ENCODE measurements around the gene MAP2K6.
"Not testable (repeated sequence)": the region's sequence is repeated elsewhere in the genome, so short reads cannot be mapped to it uniquely, and the experiment has no call there.

Gene MAP2K6

DNA sequence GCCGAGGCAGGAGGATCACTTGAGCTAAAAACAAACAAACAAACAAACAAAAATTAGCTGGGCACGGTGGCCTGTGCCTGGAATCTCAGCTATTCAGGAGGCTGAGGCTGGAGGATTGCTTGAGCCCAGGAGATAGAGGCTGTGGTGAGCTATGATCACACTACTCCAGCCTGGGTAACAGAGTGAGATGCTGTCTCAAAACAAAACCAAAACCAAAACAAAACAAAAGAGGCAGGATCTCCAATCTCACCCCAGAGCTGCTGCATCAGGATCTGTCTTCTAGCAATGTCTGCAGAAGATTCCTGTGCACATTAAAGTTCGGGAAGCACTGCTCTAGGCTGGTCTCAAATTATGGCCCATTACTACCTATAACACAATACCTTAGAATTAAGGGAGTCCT is 43.1 kb downstream of the MAP2K6 start:
- no peak for DNase-seq (ENCODE audit: low spot score)

DNA sequence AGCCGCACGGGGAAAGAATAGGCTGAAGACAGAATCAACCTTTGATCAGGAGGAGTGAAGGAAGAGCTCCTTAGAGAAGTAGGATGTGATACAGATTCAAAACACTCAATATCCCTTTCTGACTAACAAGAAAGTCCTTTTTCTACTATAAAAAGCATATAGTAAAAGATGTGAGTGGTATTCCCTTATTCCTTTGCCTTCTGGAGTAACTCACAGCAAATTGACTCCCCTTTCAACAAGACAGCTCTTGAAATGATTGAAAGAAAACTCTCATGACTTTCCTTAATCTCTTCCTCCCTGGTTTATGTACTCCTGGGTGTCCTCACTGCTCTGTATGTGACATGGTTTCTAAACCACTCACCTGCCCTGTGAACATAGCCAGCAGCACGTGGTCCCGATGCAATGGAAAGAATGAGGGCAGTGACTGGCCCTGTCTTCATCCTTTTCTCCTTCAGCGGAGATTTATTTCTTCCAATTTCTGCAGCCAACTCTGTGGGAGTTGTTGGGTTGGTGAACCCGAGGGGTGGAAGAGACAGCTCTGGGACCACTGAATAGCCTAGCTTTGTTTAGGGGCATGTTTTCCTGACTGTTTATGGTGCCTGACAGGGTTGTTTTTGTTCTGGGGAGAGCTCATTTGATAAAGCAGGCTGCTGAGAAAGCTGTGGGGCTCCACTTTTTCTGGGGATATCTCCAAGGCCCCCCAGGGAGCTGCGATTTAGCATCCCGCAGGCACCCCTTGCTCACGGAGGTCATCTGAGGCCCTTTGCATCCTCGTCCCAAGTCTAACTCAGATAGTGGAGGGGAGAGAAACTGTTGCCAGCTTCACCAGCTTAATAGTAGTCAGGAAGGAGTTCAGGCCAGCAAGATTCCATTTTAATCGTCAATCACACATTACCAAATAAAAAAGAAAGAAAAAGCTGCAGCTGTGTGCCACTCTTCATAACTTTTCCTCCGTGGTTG is 46.7 kb downstream of the MAP2K6 start:
- no peak for DNase-seq (ENCODE audit: low spot score)

DNA sequence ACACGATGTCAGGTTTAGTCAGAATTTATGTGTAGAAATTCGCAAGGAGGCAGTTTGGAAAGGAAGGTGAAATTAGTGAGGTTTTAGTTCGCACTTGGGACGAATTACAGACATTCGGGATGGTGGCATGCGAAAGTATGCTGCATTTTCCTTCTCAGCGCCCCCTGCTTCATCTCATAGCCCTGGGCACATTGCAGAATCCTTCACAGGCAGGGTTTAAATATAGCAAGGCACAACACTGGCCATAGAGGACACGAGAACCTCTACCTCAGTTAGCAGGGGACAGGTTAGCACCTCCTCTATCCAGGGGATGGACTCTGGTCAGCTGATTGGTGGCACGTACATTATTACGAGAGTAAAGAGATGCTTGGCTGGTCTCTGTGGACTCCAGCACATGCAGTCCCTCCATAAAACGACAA is 47.5 kb downstream of the MAP2K6 start:
- no peak for DNase-seq (ENCODE audit: low spot score)

DNA sequence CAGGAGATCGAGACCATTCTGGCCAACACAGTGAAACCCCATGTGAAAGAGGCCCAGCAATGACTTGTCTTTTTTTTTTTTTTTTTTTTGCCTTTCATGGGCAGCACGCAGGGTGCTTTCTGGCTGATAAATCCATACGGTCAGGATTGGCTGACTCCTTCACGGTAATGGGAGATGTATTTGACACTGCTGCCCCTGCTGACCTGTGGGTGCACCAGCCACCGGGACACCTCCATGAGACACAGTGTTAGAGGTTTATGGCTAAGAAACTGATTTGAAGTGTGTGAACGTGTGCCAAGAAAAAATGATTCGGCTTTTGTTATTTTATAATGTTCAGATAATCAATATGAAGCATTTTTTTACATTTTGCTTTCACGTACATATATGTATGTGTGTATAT is 48.4 kb downstream of the MAP2K6 start:
- no peak for DNase-seq (ENCODE audit: low spot score)

DNA sequence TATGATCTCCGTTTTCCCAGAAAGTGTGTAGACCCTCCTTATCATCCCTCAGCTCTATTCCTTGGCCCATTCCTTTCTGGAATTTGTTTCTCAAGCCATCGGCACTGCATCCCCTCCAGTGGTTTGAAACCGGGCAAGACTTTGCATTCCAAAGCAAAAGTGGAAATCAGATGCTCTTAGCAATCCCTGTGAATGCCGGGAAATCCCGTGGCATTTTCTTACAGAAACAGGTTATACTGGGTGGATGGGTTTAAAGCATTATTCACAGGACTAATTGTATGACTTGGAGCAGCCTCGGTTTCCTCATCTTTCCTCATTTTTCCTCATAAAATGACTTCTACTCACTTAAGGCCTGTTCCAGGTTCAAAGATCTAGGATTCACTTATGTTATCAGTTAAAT is 52.0 kb downstream of the MAP2K6 start:
- DNase-seq (ENCODE audit: low spot score): no peak

DNA sequence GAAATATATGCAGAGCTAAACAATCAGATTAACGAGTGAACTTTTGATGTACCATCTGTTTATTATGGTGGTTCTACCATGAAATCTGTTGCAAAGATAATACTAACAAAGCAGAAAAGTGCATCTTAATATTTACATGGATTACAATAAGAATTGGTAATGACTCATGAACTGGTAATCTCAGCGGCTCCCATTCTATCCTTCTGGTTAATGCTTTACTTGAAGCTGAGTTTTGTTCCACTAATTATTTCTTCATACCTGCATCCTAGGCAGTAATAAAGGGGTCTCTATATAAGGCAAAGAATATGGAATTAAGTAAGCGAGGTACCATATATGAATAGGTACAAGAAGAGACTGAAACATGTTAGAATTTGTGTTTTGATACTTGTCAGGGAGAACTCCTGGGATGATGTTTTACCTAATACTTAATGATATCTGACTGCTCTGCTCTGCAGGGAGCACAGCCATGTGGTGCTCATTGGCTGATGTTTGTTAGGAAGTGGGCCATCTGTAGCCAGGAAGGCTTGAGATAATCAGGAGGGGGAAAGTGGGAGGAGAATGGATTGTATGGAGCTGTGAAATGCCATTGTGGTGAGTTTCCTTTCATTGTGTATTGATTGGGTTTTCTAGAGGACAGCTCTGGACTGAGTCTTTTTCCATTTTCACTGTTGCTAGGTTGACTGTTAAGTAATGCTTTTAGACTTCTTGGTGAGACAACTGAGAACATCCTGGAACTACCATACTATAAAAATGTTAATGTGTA is 52.6 kb downstream of the MAP2K6 start:
- DNase-seq (ENCODE audit: low spot score): peak; percentile 67

DNA sequence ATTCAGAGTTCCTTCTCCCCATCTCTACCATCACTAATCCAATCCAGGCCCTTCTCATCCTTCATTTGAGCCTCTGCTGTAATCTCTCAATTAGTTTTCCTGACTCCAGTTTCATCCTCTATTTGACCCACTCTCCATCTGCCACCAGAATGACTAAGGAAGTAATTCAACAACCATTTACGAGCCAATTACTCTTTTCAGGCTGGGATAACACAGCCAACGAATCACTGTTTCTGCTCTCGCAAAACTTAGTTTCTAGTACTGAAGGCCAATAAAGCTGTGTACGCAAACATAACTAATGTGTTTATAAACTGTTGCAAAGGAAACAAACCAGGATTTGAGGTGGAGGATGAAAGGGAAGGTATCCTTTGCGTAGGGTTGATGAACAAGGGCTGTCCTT is 53.7 kb downstream of the MAP2K6 start:
- no peak for DNase-seq (ENCODE audit: low spot score)

DNA sequence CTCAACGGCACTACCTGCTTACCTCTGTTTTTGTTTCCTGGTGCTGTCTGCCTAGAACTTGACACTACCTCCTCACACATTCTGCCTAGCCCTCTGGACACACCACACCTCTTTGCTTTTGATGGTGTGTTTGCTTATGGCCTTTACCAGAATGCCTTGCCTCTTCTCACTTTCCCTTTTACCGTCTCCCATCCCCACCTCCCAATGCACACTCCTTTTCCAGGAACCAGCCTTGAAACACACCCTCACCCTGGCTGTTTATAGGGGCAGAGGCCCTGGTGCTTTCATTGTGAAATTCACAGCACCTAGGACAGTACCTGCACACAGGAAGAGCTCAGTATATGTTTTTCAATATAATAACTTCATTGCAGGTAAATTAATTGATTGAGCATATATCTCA is 56.2 kb downstream of the MAP2K6 start:
- no peak for DNase-seq (ENCODE audit: low spot score)

DNA sequence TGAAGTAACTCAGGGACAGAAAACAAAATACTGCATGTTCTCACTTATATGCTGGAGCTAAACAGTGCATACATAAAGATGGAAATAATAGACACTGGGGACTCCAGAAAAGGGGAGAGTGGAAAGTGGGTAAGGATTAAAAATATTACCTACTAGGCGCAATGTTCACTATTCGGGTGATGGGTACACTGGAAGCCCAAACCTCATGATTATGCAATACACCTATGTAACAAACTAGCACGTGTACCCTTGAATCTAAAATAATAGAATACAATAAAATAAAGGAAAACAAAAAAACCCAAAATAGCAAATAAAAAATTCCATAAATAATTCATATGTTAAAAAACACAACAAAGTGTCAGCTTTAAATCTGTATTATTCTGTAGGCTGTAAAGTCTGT is 56.9 kb downstream of the MAP2K6 start:
- DNase-seq (ENCODE audit: low spot score): no peak

DNA sequence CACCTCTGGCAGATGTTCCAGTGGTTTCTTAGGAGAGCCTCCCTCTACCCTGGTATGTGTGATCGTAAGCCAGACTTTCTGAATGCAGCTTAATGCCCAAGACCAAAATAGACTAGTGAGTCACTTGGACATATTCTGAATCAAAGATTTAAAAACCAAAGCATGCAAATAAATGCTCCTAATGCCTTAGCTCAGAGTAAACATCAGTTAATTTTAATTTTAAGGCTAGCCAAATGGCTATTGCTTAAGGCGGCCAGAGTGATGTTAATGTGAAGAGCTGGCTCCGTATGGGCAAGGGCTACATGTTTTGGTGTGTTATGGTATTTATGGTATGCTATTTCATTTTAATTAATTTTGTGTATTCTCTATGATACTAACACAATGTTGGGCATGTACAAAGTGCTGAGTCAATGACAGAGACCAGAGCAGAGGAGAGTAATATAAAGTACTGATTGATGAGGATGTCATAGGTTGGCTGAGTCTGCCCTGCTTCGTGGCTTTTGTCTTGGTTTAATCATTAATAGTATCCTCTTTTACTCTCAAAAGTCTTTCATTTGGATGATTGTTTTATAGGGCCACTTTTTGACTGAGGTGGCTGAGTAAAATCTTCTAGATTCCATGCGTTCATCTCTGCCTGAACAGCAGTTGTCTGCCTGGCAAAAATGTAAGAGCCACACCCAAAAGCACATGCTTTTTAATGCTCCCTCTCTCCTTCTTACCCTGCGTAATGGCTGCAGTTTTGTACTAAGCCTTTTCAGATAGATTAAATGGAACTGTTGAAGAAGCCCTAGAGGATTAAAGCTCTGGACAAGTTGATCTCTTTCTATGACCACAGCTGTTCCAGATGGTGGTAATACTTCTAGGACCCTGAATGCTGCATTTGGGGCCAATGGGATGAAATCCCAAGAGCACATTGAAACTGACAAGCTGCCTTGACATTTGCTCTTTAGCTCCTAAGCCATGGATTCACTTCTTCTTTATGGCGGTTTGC is 59.6 kb downstream of the MAP2K6 start:
- DNase-seq (ENCODE audit: low spot score): peak; percentile 60

DNA sequence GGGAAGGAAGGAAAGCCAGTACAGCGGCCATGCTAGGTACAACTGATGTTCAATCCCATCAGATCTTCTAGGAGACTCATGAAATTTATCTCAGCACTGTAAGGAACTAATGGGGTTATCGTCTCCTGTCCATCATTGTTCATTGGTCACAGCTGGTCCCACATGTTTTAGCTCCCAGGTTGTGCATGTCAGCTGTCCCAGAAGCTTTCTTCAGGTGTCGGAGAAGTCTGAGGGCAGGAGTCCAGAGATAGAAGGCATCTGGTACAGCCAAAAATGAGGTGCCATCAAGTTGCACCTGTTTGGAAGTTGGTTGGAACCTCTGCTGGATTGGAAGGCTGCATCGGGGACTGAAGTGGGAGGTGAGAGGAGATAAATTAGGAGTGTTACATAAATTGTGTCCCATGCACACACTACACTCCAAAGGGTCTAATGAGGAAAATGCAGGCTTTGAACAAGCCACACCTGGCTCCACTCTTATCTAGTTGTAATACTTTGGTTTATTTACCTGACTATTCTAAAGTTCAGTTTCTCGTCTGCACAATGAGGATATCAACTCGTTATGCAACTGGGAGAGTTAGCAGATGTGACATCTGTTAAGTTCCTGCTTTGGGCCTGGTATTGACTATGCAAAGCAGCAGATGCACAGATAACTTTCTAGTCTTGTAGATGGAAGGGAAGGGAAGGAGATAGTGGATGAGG is 62.9 kb downstream of the MAP2K6 start:
- DNase-seq (ENCODE audit: low spot score): no peak

DNA sequence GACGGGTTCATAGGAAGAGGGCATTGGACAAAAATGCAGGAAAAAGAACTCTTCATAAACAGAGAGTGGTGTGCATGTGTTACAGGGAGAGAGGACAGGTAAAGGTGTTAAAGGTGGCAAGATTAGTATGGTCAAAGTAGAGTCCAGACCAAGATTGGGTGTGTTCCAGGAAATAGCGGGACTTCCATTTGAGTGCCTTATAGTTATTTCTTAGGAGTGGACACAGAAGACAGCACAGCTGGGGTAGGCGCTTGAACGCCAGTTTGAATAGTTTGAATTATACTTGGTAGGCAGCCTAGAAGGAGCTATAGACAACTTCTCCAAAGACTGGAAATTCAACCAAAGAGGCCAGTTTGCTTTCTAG is 63.4 kb downstream of the MAP2K6 start:
- DNase-seq (ENCODE audit: low spot score): no peak

DNA sequence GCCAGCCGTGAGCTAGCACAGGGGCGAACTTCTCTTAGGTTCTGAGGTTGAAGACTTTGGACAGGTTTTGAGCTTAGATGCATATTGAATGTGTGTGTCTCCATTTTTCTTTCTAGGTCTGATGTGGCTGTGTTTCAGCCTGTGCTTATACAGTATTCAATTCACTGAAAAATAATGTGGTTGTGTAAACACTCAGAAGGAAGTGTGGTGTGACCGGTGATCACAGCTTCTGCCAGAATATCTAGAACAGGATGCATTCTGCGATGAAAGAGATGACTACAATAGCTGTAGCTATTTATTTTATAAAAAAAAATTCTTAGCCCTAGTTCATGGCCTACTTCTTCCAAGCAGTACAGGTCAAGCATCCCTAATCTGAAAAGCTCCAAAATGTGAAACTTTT is 64.4 kb downstream of the MAP2K6 start:
- no peak for DNase-seq (ENCODE audit: low spot score)

DNA sequence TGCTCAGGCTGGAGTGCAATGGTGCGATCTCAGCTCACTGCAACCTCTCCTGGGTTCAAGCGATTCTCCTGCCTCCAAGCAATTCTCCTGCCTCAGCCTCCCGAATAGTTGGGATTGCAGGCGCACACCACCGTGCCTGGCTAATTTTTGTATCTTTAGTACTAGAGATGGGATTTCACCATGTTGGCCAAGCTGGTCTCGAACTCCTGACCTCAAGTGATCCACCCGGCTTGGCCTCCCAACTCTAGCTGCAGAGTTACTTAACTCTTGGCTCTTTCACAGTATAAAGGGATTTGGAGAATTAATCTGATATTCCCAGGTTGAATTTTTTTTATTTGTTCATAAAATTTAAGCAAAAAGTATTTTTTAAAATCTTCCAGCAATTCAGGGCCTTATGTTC is 65.3 kb downstream of the MAP2K6 start:
- not testable (repeated sequence) for DNase-seq (ENCODE audit: low spot score)

DNA sequence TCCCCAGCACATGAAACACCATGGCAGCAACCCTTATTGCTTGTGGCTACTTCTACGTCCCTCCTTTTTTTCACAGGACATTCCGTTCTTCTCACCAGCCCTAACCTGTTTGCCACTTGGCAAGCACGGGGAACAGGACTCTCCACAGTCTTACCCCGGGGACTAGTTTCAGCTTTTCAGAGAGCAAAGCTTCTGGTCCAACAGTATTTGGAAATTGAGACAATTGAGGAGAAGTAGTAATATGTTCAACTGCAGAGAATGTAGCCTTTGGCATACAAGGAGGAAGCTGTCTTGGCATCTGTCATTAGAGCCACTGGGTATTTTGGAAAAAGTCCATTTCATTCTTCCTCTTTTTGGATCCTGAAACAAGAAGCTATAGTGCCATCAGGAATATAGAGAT is 65.7 kb downstream of the MAP2K6 start:
- DNase-seq (ENCODE audit: low spot score): no peak

DNA sequence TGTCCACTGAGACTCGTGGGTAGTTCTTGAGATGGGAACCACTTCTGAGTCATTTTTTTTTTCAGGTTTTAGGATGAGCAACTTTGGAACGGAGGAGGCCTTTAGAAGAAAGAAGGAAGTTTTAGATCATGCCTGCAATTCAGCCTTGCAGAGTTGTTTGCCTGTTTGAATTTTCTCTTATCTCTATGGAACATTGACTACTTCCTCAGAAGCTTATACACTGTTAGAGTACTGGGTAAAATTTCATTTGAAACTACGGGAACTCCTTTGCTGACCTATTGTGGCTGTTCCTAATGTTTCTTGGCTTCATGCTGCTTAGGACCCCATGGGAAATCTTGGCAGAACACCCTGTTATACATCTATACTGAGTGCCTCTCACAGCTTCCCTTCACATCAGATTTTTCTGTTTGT is 70.8 kb downstream of the MAP2K6 start:
- no peak for DNase-seq (ENCODE audit: low spot score)

DNA sequence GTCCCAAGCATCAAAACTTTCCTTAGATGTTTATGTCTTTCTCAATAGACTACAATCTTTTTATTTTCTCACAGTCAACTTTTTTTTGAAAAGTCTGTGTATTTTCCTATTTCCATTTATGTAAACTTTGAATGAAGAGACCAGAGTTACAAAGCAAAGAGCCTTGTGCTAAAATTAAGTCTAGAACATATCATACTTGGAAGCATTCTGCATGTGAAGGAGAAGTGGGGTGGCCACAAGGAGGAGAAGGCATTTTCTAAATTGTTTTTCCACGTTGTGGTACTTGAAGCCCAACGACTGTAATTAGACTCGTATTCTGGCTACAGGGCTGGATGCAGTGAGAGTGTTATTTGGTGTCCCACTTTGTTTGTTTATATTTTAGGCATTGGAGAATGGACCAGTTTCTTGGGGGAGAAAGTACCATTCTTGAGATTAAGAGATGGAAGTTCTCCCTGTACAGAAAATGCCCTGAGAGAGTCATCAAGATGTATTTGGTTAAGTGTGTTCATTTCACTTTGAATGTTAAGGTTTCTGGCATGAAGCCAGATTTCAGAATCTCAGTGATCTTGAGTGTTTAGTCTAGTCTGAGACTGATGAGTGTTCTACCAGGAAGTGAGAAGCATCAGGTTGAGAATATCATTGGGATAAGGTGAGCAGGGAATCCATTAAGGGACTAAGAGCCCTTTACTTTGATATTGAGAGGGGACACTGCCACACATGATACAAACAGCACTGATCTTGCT is 71.6 kb downstream of the MAP2K6 start:
- no peak for DNase-seq (ENCODE audit: low spot score)

DNA sequence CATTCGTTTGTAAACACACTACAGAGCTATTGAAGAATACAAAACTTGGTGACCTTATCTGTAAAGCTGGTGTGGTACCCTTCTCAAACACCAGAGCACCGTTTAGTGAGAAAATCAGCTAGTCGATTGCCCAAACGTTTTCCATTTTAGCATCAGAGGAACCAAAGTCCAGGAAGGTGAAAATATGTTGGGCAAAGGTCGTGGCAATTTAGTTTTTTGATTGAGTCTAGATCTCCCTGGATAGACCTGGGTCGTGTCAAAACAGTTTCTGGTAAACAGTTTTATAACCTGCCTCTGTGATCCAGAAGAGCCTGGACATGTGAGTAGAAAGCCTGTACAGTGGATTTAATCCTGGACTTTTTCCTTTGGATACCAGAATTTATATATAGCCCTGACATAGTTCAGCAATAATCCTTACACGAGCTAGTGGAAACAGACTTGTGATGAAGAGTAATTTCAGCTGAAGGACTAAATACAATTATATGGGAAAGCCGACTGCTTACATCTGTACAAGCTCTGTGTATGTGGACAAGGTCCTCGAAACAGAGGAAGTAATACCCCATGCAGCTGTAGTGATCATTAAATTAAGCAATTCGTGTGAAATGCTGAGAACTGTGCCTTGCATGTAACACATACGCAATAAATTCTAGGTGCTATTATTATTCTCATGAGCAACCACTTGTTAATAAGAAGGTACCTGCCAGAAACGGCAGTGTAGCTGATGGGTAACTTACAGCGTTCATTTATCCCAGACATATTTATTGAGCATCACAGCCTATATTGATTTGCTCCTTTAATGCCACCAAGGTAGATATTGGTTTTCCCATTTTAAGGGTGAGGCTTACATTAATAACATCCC is 72.5 kb downstream of the MAP2K6 start:
- DNase-seq (ENCODE audit: low spot score): no peak

DNA sequence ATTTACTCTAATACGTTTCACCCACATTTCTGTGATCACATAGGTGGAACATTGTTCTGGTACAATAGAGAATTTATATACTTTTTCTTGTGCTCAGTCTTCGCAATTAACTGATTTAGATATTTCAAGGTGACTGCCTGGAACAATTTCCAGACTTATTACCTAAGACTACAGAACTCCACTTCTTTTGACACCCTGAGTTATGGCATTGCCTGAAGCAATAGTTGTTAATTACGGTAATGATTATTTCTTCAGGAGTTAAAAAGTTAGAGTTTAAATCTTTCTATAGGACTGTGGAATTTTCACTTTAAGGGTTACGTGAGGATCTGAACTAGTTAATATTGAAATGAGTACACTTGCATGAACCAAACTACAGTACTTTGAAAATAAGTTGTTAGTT is 74.8 kb downstream of the MAP2K6 start:
- DNase-seq (ENCODE audit: low spot score): no peak
